Brain microvascular endothelial cell (primary cell): ENCODE measurements around the gene AKAP11.

Source experiments
- DNase-seq: peaks from one replicate; pipeline ENCODE4 v3.0.0-alpha.2; 2020
- H3K27ac ChIP-seq: fragments of 250-450 bp; sonication (Bioruptor Pico); 2 replicates; pipeline ENCODE4 v1.5.1; 2020; ENCODE audit warnings: mild to moderate bottlenecking, moderate library complexity
- H3K27me3 ChIP-seq: fragments of 250-450 bp; sonication (Bioruptor Pico); replicated peaks from 2 replicates; pipeline ENCODE4 v1.5.1; 2020; ENCODE audit warnings: mild to moderate bottlenecking
- H3K36me3 ChIP-seq: fragments of 250-450 bp; sonication (Bioruptor Pico); replicated peaks from 2 replicates; pipeline ENCODE4 v1.5.1; 2020; ENCODE audit warnings: mild to moderate bottlenecking
- H3K4me3 ChIP-seq: 2 replicates; pipeline ENCODE4 v1.5.1; 2011; ENCODE audit warnings: low read depth, mild to moderate bottlenecking, control low read depth, low read length, moderate library complexity
- CTCF ChIP-seq: IDR thresholded peaks from 2 replicates; pipeline ENCODE4 v1.5.1; 2011; ENCODE audit warnings: low read depth, mild to moderate bottlenecking, moderate library complexity, low read length, control low read depth, inconsistent platforms; ENCODE audit errors: missing control alignments
- in situ Hi-C: cut with HindIII; loops from 2 replicates; pipeline ENCODE4 v1.10.0; 2017; ENCODE audit warnings: low sequenced_read_pairs, low pct_ligation_motif_present

AKAP11 gene

GRCh38 chr13:42345367-42345766, 73.4 kb downstream of the AKAP11 start:
- no peak overlapping the region for H3K27ac ChIP-seq
- no peak for TF ChIP-seq CTCF
- in situ Hi-C loops = no loop called here
- DNase-seq = no peak
- no peaks in the 10 kb centered on the region for H3K36me3 ChIP-seq
- H3K27me3 ChIP-seq = no peaks in the 10 kb centered on the region
- H3K4me3 ChIP-seq = no peak overlapping the region

- no peak for TF ChIP-seq CTCF
- H3K27me3 ChIP-seq = no peaks in the 10 kb centered on the region
- no peaks in the 10 kb centered on the region for H3K36me3 ChIP-seq
- in situ Hi-C loops = no loop called here
- H3K27ac ChIP-seq = no peak overlapping the region
- no peak for DNase-seq
- no peak overlapping the region for H3K4me3 ChIP-seq
These were observed 76.6 kb downstream of the AKAP11 start for GRCh38 chr13:42348576-42348975.

- no peak for DNase-seq
- no peak overlapping the region for H3K4me3 ChIP-seq
- in situ Hi-C loops = no loop called here
- H3K36me3 ChIP-seq = no peaks in the 10 kb centered on the region
- no peaks in the 10 kb centered on the region for H3K27me3 ChIP-seq
- no peak overlapping the region for H3K27ac ChIP-seq
- TF ChIP-seq CTCF = no peak
These were observed 78.2 kb downstream of the AKAP11 start for GRCh38 chr13:42350141-42350540.

GRCh38 chr13:42354241-42355091, 82.5 kb downstream of the AKAP11 start:
- no peak overlapping the region for H3K4me3 ChIP-seq
- in situ Hi-C loops = no loop called here
- H3K27ac ChIP-seq = peak overlapping the region; percentile 68
- no peaks in the 10 kb centered on the region for H3K36me3 ChIP-seq
- peak; percentile 67 for TF ChIP-seq CTCF
- peak; percentile 79 for DNase-seq
- no peaks in the 10 kb centered on the region for H3K27me3 ChIP-seq

DNA sequence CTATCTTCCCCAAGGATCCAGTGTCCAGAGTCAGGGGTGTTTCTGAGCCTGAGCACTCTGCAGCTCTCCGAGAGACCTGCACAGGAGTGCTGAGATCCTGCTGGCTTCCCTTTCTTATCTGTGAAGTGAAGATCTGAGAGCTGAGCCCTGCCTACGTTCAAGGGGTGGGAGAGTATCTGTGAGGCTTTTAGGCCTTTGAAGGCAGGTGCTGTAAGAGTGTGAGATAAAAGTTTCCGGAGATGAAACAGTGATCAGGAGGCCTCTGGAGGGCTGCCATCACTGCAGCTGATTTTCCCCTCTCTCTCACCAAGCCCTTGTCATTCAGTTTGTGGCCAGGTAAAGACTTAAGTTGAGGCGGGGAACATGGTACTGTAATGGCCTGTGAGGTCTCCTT, 83.1 kb downstream of the AKAP11 start:
- DNase-seq = no peak
- Histone ChIP-seq H3K27me3 (no peaks in the 10 kb centered on the region), H3K27ac (peak overlapping the region; percentile 68), H3K4me3 (no peak overlapping the region), H3K36me3 (no peaks in the 10 kb centered on the region)
- in situ Hi-C loops = no loop called here
- no peak for TF ChIP-seq CTCF
